GM12874 (cell line): ENCODE results near the gene NPAS3.

Source experiments
- CTCF ChIP-seq: IDR thresholded peaks from 2 replicates; pipeline ENCODE4 v1.5.1; 2011; ENCODE audit warnings: low read depth, mild to moderate bottlenecking, control low read depth, low read length, moderate library complexity; ENCODE audit not compliant: insufficient read depth

NPAS3 gene

GRCh38 chr14:33461036-33461435, 522.4 kb downstream of the NPAS3 start:
- TF ChIP-seq CTCF: no peak

GRCh38 chr14:33463731-33464130, 525.1 kb downstream of the NPAS3 start:
- no peak for TF ChIP-seq CTCF

- TF ChIP-seq CTCF: no peak
Observed at GRCh38 chr14:33464254-33464962, 525.7 kb downstream of the NPAS3 start.

- TF ChIP-seq CTCF: no peak
Observed at GRCh38 chr14:33465846-33466700, 527.4 kb downstream of the NPAS3 start.

- no peak for TF ChIP-seq CTCF
Observed at GRCh38 chr14:33467971-33468370, 529.3 kb downstream of the NPAS3 start.

- TF ChIP-seq CTCF: no peak
Observed at GRCh38 chr14:33469898-33470297, 531.2 kb downstream of the NPAS3 start.

GRCh38 chr14:33471776-33472175, 533.1 kb downstream of the NPAS3 start:
- no peak for TF ChIP-seq CTCF
